H7 (cell line): Measurements from ENCODE around the gene FAM110D. TPM values are rescaled to one million over a fixed set of nuclear protein-coding genes. Genes with fewer than 3 reads are reported as not detected.

ENCODE experiments used
- DNase-seq: peaks from one replicate; pipeline ENCODE4 v3.0.0; 2012
- H3K27me3 ChIP-seq: 2 replicates; pipeline ENCODE4 v1.6.0; 2011; ENCODE audit warnings: mild to moderate bottlenecking, low read length; ENCODE audit not compliant: control insufficient read depth, insufficient read depth
- H3K36me3 ChIP-seq: replicated peaks from 2 replicates; pipeline ENCODE4 v1.5.1; 2011; ENCODE audit warnings: low read length; ENCODE audit not compliant: control insufficient read depth, insufficient read depth
- H3K4me3 ChIP-seq: 2 replicates; pipeline ENCODE4 v1.5.1; 2011; ENCODE audit warnings: low read depth, mild to moderate bottlenecking, control low read depth, low read length, moderate library complexity; ENCODE audit not compliant: insufficient read depth
- total RNA-seq: library from RNA; depleted of rRNA; stranded (reverse); fragments of >200 nt; shearing (Covaris generic); gene quantifications from 2 replicates; pipeline ENCODE4 v1.2.3, GENCODE V29; 2014

The FAM110D gene
- total RNA-seq, 1 experiment from 2014 or later, result 2.7 TPM

DNA sequence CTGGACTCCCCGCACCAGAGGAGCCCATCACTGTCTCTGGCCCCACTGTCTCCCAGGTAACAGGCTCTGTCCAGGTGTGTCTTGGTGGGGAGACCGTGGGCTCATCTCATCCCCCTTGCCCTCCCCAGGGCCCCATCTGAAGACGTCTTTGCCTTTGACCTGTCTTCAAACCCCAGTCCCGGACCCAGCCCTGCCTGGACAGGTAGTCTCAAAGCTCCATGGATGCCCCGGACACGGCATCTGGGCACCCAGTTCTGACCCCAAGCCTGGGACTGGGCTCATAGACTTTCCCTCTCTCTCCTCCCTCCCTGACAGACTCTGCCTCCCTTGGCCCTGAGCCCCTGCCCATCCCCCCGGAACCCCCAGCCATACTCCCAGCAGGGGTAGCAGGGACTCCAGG is 25.2 kb downstream of the FAM110D start:
- no peaks in the 10 kb centered on the region for H3K27me3 ChIP-seq

DNA sequence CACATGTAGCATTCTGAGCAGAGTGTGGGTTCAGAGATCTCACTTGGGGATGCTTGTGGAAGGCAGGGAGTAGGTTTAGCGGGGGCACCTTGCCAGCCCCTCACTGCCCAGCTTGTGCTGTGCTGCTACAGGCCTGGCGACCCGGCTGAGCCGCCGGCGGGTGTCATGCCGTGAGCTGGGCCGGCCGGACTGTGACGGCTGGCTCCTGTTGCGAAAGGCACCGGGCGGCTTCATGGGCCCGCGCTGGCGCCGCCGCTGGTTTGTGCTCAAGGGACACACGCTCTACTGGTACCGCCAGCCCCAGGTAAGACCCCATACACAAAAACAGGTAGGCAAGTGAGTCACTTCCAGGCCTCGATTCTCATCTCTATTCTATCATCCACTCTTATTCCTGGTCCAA is 26.0 kb downstream of the FAM110D start:
- H3K36me3 ChIP-seq, result peaks cover 2% of the 10 kb centered on the region
- peak; percentile 48 for DNase-seq

More for the DNA sequence above, 25.2 kb downstream of the FAM110D start:
- H3K36me3 ChIP-seq, result peaks cover 2% of the 10 kb centered on the region
- DNase-seq, result peak; percentile 46
- H3K4me3 ChIP-seq, result no peak overlapping the region

DNA sequence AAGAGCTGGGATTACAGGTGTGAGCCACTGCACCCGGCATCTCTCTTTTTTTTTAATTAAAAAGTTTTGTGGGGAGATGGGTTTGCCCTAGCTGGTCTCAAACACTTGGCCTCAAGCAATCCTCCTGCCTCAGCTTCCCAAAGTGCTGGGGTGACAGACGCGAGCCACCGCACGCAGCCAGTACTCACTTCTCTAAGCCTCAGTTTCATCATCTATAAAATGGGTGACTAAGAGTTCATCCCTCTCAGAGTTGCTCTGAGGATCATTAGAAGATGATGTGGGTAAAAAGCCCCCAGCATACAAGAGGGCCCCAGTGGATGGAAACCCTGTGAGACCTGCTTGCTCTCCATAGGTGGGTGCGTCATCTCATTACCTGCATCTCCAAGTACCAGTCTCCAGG is 29.0 kb downstream of the FAM110D start:
- peaks cover 1% of the 10 kb centered on the region for H3K36me3 ChIP-seq
- no peak overlapping the region for H3K4me3 ChIP-seq
- no peak for DNase-seq
- no peaks in the 10 kb centered on the region for H3K27me3 ChIP-seq

More for the DNA sequence above, 26.0 kb downstream of the FAM110D start:
- Histone ChIP-seq H3K4me3 (no peak overlapping the region), H3K27me3 (no peaks in the 10 kb centered on the region)

GRCh38 chr1:26188477-26188876 is 29.6 kb downstream of the FAM110D start:
- H3K36me3 ChIP-seq, result peaks cover 1% of the 10 kb centered on the region
- no peak overlapping the region for H3K4me3 ChIP-seq
- DNase-seq, result no peak
- no peaks in the 10 kb centered on the region; the same call in 1 of the 2 replicates for H3K27me3 ChIP-seq

DNA sequence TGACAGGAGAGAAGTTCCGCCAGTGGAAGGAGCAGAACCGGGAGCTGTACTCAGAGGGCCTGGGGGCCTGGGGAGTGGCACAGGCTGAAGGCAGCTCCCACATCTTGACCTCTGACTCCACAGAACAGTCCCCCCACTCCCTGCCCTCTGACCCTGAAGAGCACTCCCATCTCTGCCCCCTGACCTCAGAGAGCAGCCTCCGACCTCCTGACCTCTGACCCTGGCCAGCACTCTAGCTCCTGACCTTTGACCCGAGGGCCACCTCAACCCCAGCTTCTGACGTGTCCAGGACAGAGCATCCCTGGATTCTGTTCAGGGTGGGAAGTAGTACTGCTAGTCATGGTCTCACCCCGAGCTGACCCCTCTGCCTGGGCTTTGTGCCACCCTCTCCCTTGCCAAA is 30.5 kb downstream of the FAM110D start:
- Histone ChIP-seq H3K4me3 (no peak overlapping the region), H3K36me3 (peaks cover 1% of the 10 kb centered on the region), H3K27me3 (no peaks in the 10 kb centered on the region; the same call in 1 of the 2 replicates)
- DNase-seq, result no peak

- H3K36me3 ChIP-seq, result peaks cover 1% of the 10 kb centered on the region
- H3K4me3 ChIP-seq, result no peak overlapping the region
- peak; percentile 65 for DNase-seq
- H3K27me3 ChIP-seq, result no peaks in the 10 kb centered on the region; the same call in 1 of the 2 replicates
Observed at GRCh38 chr1:26189751-26190275, 30.9 kb downstream of the FAM110D start.

DNA sequence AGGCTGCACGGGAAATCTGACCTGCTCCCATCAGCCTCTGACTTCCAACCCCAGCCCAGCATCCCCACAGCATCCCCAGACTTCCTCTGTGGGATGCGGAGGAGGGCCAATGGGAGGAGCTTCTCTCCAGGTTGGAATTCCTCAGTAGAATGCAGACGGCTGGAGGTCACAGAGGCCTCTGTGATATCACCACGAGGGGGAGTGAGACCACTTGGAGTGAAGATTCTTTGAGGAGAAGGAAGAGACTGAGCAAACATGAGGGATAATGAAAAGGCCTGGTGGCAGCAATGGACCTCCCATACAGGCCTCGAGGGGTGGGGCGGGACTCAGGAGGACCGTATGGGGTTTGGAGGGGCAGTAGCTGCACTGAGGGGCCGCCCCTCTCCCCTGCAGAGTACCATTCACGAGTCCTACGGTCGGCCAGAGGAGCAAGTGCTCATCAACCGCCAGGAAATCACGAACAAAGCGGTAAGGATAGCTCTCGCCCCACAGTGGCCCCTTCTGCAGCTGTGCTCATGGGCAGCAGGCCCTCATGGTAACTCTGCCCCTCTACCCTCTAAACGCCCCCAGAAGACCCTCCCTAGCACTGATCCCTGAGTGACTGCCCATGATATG is 31.6 kb downstream of the FAM110D start, which contains the start of gene CATSPER4:
Gene CATSPER4, plus strand, starts transcription at position 230 of the 615 bp plus-strand sequence. Its CDS starts 26 bp downstream, at position 256.
- peaks cover 1% of the 10 kb centered on the region for H3K36me3 ChIP-seq
- H3K4me3 ChIP-seq, result no peak within 1 kb of the TSS
- peak; percentile 96 for DNase-seq
- no peaks in the 10 kb centered on the region; the same call in 1 of the 2 replicates for H3K27me3 ChIP-seq

DNA sequence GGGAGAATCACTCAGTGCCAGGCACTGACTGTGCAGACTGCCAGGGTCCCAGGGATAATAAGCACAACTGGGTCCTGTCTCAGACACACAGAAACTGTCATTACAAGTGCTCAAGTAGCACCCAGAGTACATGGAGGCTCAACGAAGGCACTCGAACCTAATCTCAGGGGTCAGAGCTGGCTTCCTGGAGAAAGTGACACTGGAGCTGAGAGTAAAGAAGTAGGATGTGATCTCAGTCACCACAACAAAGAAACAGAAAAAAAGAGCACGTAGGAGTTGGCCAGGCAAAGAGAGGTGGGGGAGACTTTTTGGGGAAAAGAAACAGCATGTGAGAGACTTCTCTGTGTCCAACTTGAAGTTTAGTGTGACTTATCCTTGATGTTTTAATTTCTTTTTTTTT is 32.9 kb downstream of the FAM110D start:
- H3K27me3 ChIP-seq, result no peaks in the 10 kb centered on the region; the same call in 1 of the 2 replicates

DNA sequence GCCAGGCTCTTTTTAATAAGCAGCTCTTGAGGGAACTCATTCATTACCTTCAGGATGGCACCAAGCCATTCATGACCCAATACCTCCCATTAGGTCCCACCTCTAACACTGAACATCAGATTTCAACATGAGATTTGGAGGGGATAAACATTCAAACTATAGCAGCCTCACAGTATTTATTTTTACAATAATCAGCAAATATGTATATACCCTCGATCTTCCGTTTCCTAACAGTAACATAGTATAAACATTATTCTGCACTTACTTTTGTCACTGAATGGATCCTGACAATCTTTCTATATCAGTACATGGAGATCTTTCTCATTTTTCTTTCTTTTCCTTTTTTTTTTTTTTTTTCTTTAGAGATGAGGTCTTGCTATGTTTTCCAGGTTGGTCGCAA is 36.9 kb downstream of the FAM110D start:
- Histone ChIP-seq H3K4me3 (no peak overlapping the region), H3K36me3 (no peaks in the 10 kb centered on the region), H3K27me3 (no peaks in the 10 kb centered on the region; the same call in 1 of the 2 replicates)
- no peak for DNase-seq

More for the DNA sequence above, 32.9 kb downstream of the FAM110D start:
- DNase-seq, result no peak
- Histone ChIP-seq H3K36me3 (peaks cover 1% of the 10 kb centered on the region), H3K4me3 (no peak overlapping the region)

- no peak overlapping the region for H3K4me3 ChIP-seq
- H3K36me3 ChIP-seq, result no peaks in the 10 kb centered on the region
- DNase-seq, result no peak
- no peaks in the 10 kb centered on the region; the same call in 1 of the 2 replicates for H3K27me3 ChIP-seq
Observed at GRCh38 chr1:26197301-26197700, 38.4 kb downstream of the FAM110D start.

- Histone ChIP-seq H3K36me3 (no peaks in the 10 kb centered on the region), H3K4me3 (no peak overlapping the region), H3K27me3 (no peaks in the 10 kb centered on the region; the same call in 1 of the 2 replicates)
- no peak for DNase-seq
Observed at GRCh38 chr1:26197813-26198212, 38.9 kb downstream of the FAM110D start.

- DNase-seq, result peak; percentile 26
- H3K4me3 ChIP-seq, result peak overlapping the region; percentile 38; the same call in 1 of the 2 replicates
- no peaks in the 10 kb centered on the region; the same call in 1 of the 2 replicates for H3K27me3 ChIP-seq
- H3K36me3 ChIP-seq, result no peaks in the 10 kb centered on the region
Observed at GRCh38 chr1:26200413-26200812, 41.5 kb downstream of the FAM110D start.

- H3K36me3 ChIP-seq, result no peaks in the 10 kb centered on the region
- no peaks in the 10 kb centered on the region; the same call in 1 of the 2 replicates for H3K27me3 ChIP-seq
- no peak overlapping the region for H3K4me3 ChIP-seq
- DNase-seq, result peak; percentile 51
Observed at GRCh38 chr1:26203642-26204318, 44.9 kb downstream of the FAM110D start.

DNA sequence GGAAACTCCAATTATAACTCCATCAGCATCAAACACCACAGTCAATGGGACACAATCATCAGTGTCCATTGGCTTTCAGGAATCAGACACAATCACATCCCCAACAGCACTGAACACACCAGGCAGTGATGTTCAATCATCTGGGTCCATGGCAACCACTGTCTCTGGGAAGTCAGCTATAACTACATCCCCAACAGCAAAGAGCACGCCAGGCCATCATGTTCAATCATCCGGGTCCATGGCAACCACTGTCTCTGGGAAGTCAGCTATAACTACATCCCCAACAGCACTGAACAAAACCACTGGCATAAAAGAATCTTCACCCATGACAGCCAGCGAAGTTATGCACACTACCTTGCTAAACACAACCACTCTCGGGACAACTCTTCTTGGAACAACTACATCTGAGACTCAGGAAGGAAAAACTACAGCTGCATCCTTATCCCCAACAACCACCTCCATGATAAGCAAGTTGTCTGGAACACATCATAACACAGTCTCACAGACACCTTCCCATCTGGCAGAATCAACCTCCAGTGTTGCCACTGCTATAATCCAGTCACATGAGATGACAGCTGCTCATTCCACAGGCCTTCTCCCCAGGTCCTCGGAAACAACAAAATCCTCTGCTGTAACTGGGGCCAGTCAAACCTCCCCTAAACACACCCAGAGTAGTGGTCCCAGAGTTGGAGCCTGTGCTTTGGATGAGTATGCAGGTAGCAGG is 51.4 kb downstream of the FAM110D start:
- no peaks in the 10 kb centered on the region for H3K36me3 ChIP-seq
- H3K27me3 ChIP-seq, result no peaks in the 10 kb centered on the region
- no peak for DNase-seq
- no peak overlapping the region for H3K4me3 ChIP-seq
